ENCODE results near the gene ABL2.

- no peak for TF ChIP-seq CTCF (IDR thresholded peaks at IDR 0.05)
- TF ChIP-seq POLR2A (IDR thresholded peaks at IDR 0.05), result no peak
- TF ChIP-seq POLR2AphosphoS5 (IDR thresholded peaks at IDR 0.05), result no peak
Observed at GRCh38 chr1:179253286-179253972, 24.0 kb upstream of the ABL2 start.
